ENCODE measurements around the gene COBLL1. TPM values are rescaled to one million over a fixed set of nuclear protein-coding genes. Genes with fewer than 3 reads are reported as not detected.

Gene COBLL1
- total RNA-seq, 1 donor from 2014 or later = 13.3 TPM

DNA sequence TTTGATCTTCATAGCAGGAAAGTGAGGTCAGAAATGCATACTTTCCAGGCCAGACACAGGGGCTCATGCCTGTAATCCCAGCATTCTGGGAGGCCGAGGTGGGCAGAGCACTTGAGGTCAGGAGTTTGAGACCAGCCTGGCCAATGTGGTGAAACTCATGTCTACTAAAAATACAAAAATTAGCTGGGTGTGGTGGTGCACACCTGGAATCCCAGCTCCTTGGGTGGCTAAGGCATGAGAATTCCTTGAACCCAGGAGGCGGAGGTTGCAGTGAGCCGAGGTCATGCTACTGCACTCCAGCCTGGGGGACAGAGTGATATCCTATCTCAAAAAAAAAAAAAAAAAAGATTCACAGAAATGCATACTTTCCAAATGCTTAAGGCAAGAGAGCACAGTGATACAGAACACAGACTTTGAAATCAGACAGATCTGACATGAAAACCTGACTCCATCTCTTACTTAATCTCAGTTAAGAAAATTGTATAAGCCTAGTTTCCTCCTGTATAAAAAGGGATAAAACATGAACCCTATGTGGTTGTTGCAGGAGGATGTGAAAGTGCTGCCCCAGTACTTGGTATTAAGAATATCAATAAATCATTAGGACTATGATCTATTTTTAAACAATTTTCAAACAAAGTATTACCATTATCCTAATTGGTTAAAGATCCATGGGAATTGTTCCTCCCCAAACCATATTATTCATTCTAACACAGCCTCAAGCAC, 26.4 kb downstream of the COBLL1 start:
- peak overlapping the region; percentile 53 to 55 for H3K27ac ChIP-seq
- intact Hi-C loops (cut with DNase I) = no loop called here
- H3K27me3 ChIP-seq = no peaks in the 10 kb centered on the region
- H3K36me3 ChIP-seq = no peaks in the 10 kb centered on the region
- no peak overlapping the region for H3K4me3 ChIP-seq
- H3K9me3 ChIP-seq = no peaks in the 10 kb centered on the region
- no peak for DNase-seq (ENCODE audit: low spot score in 2 of 2)
- no peak for TF ChIP-seq CTCF (IDR thresholded peaks at IDR 0.05)
- peaks cover 0 to 32% of the 10 kb centered on the region in 2 donors for H3K4me1 ChIP-seq

DNA sequence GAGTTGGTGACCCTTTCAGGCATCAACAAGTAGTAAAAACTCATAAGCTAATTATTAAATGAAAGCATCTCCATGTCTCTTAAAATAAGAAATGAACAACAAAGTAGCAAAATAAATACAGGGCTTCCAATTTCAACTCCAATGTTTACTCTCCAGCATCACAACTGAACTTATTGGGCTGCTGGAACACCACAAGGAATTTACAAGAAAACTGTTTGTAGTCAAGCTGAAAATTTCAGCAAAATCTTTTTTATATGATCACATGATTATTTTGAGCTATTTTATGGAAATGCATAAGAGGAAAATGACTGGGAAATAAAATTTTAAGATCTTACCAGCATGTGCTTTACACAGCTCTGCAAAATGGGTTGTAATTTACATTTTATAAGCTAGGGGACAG, 28.1 kb downstream of the COBLL1 start:
- TF ChIP-seq CTCF (IDR thresholded peaks at IDR 0.05) = no peak
- H3K4me3 ChIP-seq = no peak overlapping the region
- intact Hi-C loops (cut with DNase I) = no loop called here
- H3K27ac ChIP-seq = peak overlapping the region in 1 of 2 donors; percentile 29
- H3K36me3 ChIP-seq = no peaks in the 10 kb centered on the region
- no peaks in the 10 kb centered on the region for H3K9me3 ChIP-seq
- H3K27me3 ChIP-seq = no peaks in the 10 kb centered on the region
- H3K4me1 ChIP-seq = peaks cover 0 to 44% of the 10 kb centered on the region in 2 donors
- DNase-seq (ENCODE audit: low spot score in 2 of 2) = no peak

DNA sequence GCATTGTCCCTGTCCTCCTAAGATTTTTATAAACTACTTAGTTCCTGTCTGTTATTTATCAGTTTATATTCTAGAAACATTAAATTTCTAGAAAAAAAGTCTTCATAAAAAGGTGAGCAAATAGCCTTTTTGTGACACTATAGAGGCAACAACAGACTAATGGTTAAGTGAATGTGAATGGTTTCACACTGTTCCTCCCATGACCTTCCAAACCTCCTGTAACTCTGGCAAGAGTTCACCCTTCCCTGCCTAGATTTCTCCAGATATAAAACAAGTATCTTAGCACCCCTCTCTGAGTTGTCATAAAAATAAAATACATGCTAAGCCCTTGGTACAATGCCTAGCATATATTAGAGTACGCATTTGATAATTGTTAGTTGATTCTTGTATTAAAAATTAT, 29.2 kb downstream of the COBLL1 start:
- no peak overlapping the region for H3K4me3 ChIP-seq
- H3K27ac ChIP-seq = peak overlapping the region; percentile 28 to 47

GRCh38 chr2:164811819-164812218, 29.8 kb downstream of the COBLL1 start:
- no peak overlapping the region for H3K4me3 ChIP-seq
- no peaks in the 10 kb centered on the region for H3K27me3 ChIP-seq
- intact Hi-C loops (cut with DNase I) = no loop called here
- TF ChIP-seq CTCF (IDR thresholded peaks at IDR 0.05) = no peak
- peak overlapping the region; percentile 28 to 47 for H3K27ac ChIP-seq
- no peaks in the 10 kb centered on the region for H3K9me3 ChIP-seq
- no peaks in the 10 kb centered on the region for H3K36me3 ChIP-seq
- peaks cover 0 to 53% of the 10 kb centered on the region in 2 donors for H3K4me1 ChIP-seq
- DNase-seq (ENCODE audit: low spot score in 2 of 2) = no peak

More for the DNA sequence above, 29.2 kb downstream of the COBLL1 start:
- intact Hi-C loops (cut with DNase I) = no loop called here
- TF ChIP-seq CTCF (IDR thresholded peaks at IDR 0.05) = no peak
- Histone ChIP-seq H3K9me3 (no peaks in the 10 kb centered on the region), H3K4me1 (peaks cover 0 to 53% of the 10 kb centered on the region in 2 donors), H3K36me3 (no peaks in the 10 kb centered on the region), H3K27me3 (no peaks in the 10 kb centered on the region)
- no peak for DNase-seq (ENCODE audit: low spot score in 2 of 2)

DNA sequence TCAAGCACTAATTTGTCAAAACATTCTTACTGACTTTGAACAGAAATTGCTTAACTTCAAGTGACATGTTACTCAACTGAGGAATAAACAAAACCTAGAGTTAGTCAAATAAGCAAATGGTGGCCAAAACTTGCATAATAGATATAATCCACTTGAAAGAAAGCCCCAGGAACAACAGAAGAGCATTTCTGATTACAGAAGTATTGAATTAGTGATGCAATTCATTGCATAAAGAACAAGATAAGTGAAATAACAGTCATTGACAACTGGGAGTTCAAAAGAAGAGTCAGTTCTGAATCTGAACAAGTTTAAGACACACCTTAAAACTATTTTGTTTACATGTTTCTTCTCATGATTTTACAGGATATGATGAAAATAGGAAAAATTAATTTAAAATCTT, 30.8 kb downstream of the COBLL1 start:
- Histone ChIP-seq H3K36me3 (no peaks in the 10 kb centered on the region), H3K9me3 (no peaks in the 10 kb centered on the region), H3K4me1 (peaks cover 0 to 48% of the 10 kb centered on the region in 2 donors), H3K4me3 (no peak overlapping the region), H3K27me3 (no peaks in the 10 kb centered on the region), H3K27ac (peak overlapping the region in 1 of 2 donors; percentile 23)
- no peak for TF ChIP-seq CTCF (IDR thresholded peaks at IDR 0.05)
- intact Hi-C loops (cut with DNase I) = no loop called here
- no peak for DNase-seq (ENCODE audit: low spot score in 2 of 2)
